Activated B cell treated with CpG ODN at 0.5 μM for 24 hours (primary cell): Measurements from ENCODE around the gene WDR37. TPM values are rescaled to one million over a fixed set of nuclear protein-coding genes. Genes with fewer than 3 reads are reported as not detected.

ENCODE experiments used
- ATAC-seq: fragments of 200-7000 bp; cut with Tn5 transposase; one replicate; pipeline ENCODE4 v1.10.0; 2021; ENCODE audit warnings: low read depth, mild to moderate bottlenecking, moderate library complexity
- CTCF ChIA-PET: fragments of 350-600 bp; sonication (Branson Sonifier 250); formaldehyde crosslinking; loops from one replicate; lab custom pipeline; 2021; ENCODE audit warnings: antibody characterized with exemption; lab: Charles Lee
- POLR2A ChIA-PET: fragments of 350-600 bp; sonication (Branson Sonifier 250); formaldehyde crosslinking; loops from one replicate; lab custom pipeline; 2021; ENCODE audit warnings: antibody characterized with exemption; lab: Charles Lee
- DNase-seq: peaks from one replicate; pipeline ENCODE4 v3.0.0; 2022
- H3K27ac Mint-ChIP-seq: one replicate; pipeline ENCODE4 v1.8.0; 2020; ENCODE audit warnings: mixed read lengths
- H3K27me3 Mint-ChIP-seq: one replicate; pipeline ENCODE4 v1.8.0; 2021; ENCODE audit warnings: mixed read lengths
- H3K36me3 Mint-ChIP-seq: one replicate; pipeline ENCODE4 v1.8.0; 2021; ENCODE audit warnings: low read depth, mixed read lengths
- H3K4me1 Mint-ChIP-seq: one replicate; pipeline ENCODE4 v1.8.0; 2021; ENCODE audit warnings: mixed read lengths
- H3K4me3 Mint-ChIP-seq: one replicate; pipeline ENCODE4 v1.8.0; 2020; ENCODE audit warnings: mild to moderate bottlenecking, mixed read lengths
- H3K9me3 Mint-ChIP-seq: one replicate; pipeline ENCODE4 v1.8.0; 2020; ENCODE audit warnings: mixed read lengths
- CTCF ChIP-seq: fragments of 200-600 bp; IDR thresholded peaks from one replicate; pipeline ENCODE4 v1.8.0; 2022; ENCODE audit warnings: antibody characterized with exemption, mild to moderate bottlenecking
- intact Hi-C: fragments of 100-400 bp; cut with micrococcal nuclease; formaldehyde crosslinking; loops from one replicate; pipeline ENCODE4 v1.15.1; 2024
- total RNA-seq: library from RNA; stranded (reverse); gene quantifications from 2 replicates; pipeline ENCODE4 v1.2.3, GENCODE V29; 2022

WDR37 gene
- total RNA-seq, 1 donor from 2014 or later, result 20.0 TPM

DNA sequence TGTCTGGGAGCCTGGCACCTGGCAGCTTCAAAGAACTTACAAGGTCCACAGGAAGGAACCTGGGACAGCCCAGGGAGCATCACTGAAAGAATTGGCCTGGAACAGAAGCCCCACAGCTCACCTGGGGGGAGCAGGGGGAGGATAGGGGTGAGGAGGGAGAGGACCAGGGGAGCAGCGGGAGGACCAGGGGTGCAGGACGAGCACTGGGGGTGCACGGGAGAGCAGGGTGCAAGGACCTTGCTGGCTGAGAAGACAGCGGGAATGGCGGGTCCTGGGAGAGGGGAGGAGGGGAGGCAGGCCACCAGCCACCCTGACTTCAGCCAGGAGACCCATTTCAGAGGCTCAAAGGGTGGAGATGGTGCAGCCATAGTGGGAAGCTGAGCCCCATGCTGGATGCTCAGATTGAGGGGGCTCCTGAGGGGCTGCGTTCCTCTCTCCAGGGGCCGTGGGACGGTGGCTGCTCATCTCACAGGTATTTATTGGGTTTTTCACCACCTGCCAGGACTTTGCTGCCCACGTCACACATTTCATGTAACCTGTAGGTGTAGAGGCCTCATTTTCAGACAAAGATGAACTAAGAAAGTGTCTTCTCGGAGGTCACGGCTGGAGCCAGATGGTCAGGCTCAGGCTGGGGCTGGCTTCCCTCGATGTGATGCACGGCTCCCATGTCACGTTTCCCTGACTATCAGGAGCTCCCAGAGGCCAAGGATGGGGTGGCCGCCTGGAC, 110.1 kb downstream of the WDR37 start:
- ATAC-seq, result no peak
- Mint-ChIP-seq H3K27ac (no peak overlapping the region), H3K27me3 (peaks cover 4% of the 10 kb centered on the region), H3K36me3 (no peaks in the 10 kb centered on the region), H3K4me1 (no peaks in the 10 kb centered on the region), H3K9me3 (no peaks in the 10 kb centered on the region), H3K4me3 (no peak overlapping the region)
- TF ChIP-seq CTCF, result no peak
- ChIA-PET POLR2A (no interaction called here), CTCF (no interaction called here)
- intact Hi-C loops, result no loop called here
- DNase-seq, result no peak

GRCh38 chr10:1166828-1167275, 110.7 kb downstream of the WDR37 start:
- CTCF ChIA-PET, result no interaction called here
- intact Hi-C loops, result no loop called here
- Mint-ChIP-seq H3K36me3 (no peaks in the 10 kb centered on the region), H3K27ac (no peak overlapping the region), H3K4me3 (no peak overlapping the region), H3K9me3 (no peaks in the 10 kb centered on the region), H3K4me1 (no peaks in the 10 kb centered on the region), H3K27me3 (peaks cover 2% of the 10 kb centered on the region)
- POLR2A ChIA-PET, result no interaction called here
- DNase-seq, result no peak
- no peak for TF ChIP-seq CTCF
- no peak for ATAC-seq

DNA sequence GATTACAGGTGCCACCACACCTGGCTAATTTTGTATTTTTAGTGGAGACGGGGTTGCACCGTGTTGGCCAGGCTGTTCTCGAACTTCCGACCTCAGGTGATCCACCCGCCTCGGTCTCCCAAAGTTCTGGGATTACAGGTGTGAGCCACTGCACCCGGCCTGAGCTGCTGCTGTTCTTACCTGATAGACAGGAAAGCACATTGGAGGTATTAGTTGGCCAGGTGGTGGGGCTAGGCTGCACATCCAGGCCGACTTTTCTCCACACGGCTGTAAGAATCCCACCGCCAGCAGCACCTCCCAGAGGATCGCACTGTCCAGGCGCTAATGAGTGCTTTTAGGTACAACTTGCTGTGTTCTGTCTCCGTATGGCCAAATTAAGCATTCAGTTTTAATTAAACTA, 112.6 kb downstream of the WDR37 start:
- CTCF ChIA-PET, result no interaction called here
- intact Hi-C loops, result no loop called here
- H3K4me3 Mint-ChIP-seq, result no peak overlapping the region

DNA sequence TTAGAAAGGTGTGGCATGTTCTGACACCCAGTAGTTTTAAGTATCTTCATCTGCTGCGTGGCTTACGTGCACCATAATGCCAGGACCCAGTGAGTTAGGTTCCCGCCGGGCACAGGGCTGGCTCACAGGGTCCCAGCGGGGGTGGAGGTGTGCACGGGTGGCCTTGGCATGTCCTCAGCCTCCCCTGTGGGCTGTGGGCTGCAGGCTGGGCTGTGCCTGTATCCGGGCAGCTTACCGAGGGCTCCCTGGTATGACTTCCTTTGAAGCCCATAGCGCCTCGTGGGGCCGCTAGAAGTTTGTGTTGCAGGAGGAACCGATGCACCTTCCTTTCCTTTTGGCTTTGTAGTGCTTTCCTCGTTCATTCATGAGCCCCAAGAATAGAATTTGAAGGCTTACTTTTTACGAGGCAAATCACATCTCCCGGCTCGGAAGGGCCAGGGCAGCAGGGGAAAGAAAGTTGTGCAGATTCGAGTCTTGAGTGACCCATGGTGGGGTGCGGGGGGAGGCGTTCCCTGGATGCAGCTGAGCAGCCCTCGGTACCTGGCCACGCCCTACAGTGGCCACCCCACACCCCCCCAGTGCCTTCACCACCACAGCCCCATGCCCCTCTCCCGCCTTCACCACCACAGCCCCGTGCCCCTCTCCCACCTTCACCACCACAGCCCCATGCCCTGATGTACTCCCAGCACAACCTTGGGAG, 113.2 kb downstream of the WDR37 start:
- Mint-ChIP-seq H3K9me3 (no peaks in the 10 kb centered on the region), H3K27ac (no peak overlapping the region), H3K36me3 (no peaks in the 10 kb centered on the region), H3K4me3 (no peak overlapping the region), H3K4me1 (no peaks in the 10 kb centered on the region), H3K27me3 (no peaks in the 10 kb centered on the region)
- no peak for DNase-seq
- ATAC-seq, result no peak
- ChIA-PET POLR2A (no interaction called here), CTCF (no interaction called here)
- no peak for TF ChIP-seq CTCF
- intact Hi-C loops, result no loop called here

More for the DNA sequence above, 112.6 kb downstream of the WDR37 start:
- TF ChIP-seq CTCF, result no peak
- H3K9me3 Mint-ChIP-seq, result no peaks in the 10 kb centered on the region
- POLR2A ChIA-PET, result no interaction called here
- no peaks in the 10 kb centered on the region for H3K36me3 Mint-ChIP-seq
- DNase-seq, result no peak
- no peak overlapping the region for H3K27ac Mint-ChIP-seq
- no peak for ATAC-seq
- no peaks in the 10 kb centered on the region for H3K4me1 Mint-ChIP-seq
- H3K27me3 Mint-ChIP-seq, result no peaks in the 10 kb centered on the region

DNA sequence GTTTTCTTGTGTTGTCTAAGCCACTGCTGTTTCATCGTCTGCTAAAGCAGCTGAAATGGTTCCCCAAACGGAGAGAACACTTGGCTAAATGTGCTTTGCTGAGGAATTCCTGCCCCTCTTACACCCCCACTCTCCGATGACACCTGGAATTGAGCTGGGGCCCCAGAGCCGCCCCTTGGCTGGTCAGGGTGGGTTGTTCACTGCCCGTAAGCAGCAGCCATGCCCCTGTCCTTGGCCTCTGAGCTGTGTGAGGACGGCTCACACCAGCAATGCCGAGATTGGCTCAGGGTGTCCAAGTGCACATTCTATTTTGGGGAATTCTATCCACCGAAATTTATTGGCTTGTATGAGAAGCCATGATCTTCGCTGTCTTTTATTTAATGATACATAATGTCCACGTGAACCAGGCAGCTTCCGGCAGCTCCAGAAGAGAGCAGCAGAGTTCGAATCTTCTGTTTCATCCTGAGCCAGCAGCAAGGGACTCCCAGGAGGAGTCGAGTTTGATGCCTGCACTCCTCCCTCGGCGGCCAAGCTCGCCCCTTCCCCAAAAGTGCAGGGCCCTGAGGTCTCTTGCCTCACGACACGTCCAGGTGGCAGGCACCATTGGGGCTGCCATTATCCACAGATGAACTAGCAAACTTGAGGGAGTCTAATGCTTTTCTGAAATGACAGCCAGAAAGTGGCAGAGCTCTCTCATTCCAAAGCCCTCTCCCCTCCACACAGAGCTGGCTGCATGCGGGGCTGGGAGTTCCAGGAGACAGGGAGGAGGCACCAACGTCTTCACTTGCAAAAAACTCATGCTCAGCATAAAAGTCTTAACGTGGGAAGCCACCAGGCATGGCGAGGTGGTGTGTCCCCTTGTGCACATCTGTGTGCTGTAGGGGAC, 114.0 kb downstream of the WDR37 start:
- Mint-ChIP-seq H3K27me3 (no peaks in the 10 kb centered on the region), H3K4me3 (no peak overlapping the region), H3K4me1 (no peaks in the 10 kb centered on the region), H3K27ac (no peak overlapping the region), H3K36me3 (no peaks in the 10 kb centered on the region), H3K9me3 (no peaks in the 10 kb centered on the region)
- DNase-seq (no peak), ATAC-seq (no peak)
- ChIA-PET POLR2A (no interaction called here), CTCF (no interaction called here)
- intact Hi-C loops, result no loop called here
- TF ChIP-seq CTCF, result no peak
